ENCODE measurements around the gene NR3C2. TPM values are rescaled to one million over a fixed set of nuclear protein-coding genes. Genes with fewer than 3 reads are reported as not detected.

The NR3C2 gene
- total and polyA plus RNA-seq, 12 donors = 2.2 to 28.6 (median 23.3) TPM

- intact Hi-C loops (cut with DNase I) = no loop called here
- H3K27ac ChIP-seq = peak overlapping the region in 8 of 10 donors; percentile 28 to 78 (median 41)
- ATAC-seq (peak; percentile 49 to 77 (median 64)), DNase-seq (no peak)
- H3K4me3 ChIP-seq = peak overlapping the region in 6 of 10 donors; percentile 12 to 28 (median 21)
- H3K4me1 ChIP-seq = peaks cover 0 to 53% (median 27%) of the 10 kb centered on the region in 9 donors
- no peaks in the 10 kb centered on the region for H3K36me3 ChIP-seq
- H3K9me3 ChIP-seq = no peaks in the 10 kb centered on the region
- WGBS, 2 donors = 35 to 41% methylated on average over 6 of the region's 6 CpGs
- no peaks in the 10 kb centered on the region for H3K27me3 ChIP-seq
- no peak for TF ChIP-seq CTCF (IDR thresholded peaks at IDR 0.05)
Measured at GRCh38 chr4:148166132-148166591, 276.1 kb downstream of the NR3C2 start.

- intact Hi-C loops (cut with DNase I) = no loop called here
Measured at GRCh38 chr4:148164557-148164956, 277.7 kb downstream of the NR3C2 start.

GRCh38 chr4:148162991-148163390 is 279.2 kb downstream of the NR3C2 start:
- ATAC-seq = no peak
- no peaks in the 10 kb centered on the region for H3K27me3 ChIP-seq
- WGBS, 2 donors = 25 to 68% methylated on average over 1 of the region's 1 CpG
- H3K27ac ChIP-seq = no peak overlapping the region
- no peaks in the 10 kb centered on the region for H3K9me3 ChIP-seq
- intact Hi-C loops (cut with DNase I) = no loop called here
- no peak overlapping the region for H3K4me3 ChIP-seq
- peaks cover 0 to 53% (median 27%) of the 10 kb centered on the region in 9 donors for H3K4me1 ChIP-seq
- DNase-seq = no peak
- TF ChIP-seq CTCF (IDR thresholded peaks at IDR 0.05) = no peak
- H3K36me3 ChIP-seq = no peaks in the 10 kb centered on the region

More at GRCh38 chr4:148164557-148164956, 277.7 kb downstream of the NR3C2 start:
- H3K4me3 ChIP-seq = no peak overlapping the region
- H3K27ac ChIP-seq = peak overlapping the region in 1 of 10 donors; percentile 78
- DNase-seq = no peak
- H3K36me3 ChIP-seq = no peaks in the 10 kb centered on the region
- H3K4me1 ChIP-seq = peaks cover 0 to 53% (median 27%) of the 10 kb centered on the region in 9 donors
- H3K27me3 ChIP-seq = no peaks in the 10 kb centered on the region
- no peak for ATAC-seq
- no peaks in the 10 kb centered on the region for H3K9me3 ChIP-seq
- WGBS, 2 donors = 38 to 42% methylated on average over 2 of the region's 2 CpGs
- TF ChIP-seq CTCF (IDR thresholded peaks at IDR 0.05) = no peak

GRCh38 chr4:148162519-148162918 is 279.7 kb downstream of the NR3C2 start:
- ATAC-seq = peak in 4 of 8 donors; percentile 44 to 79 (median 52)
- no peak overlapping the region for H3K27ac ChIP-seq
- H3K4me1 ChIP-seq = peaks cover 0 to 53% (median 27%) of the 10 kb centered on the region in 9 donors
- no peak for DNase-seq
- H3K9me3 ChIP-seq = no peaks in the 10 kb centered on the region
- intact Hi-C loops (cut with DNase I) = no loop called here
- no peaks in the 10 kb centered on the region for H3K36me3 ChIP-seq
- no peak for TF ChIP-seq CTCF (IDR thresholded peaks at IDR 0.05)
- no peaks in the 10 kb centered on the region for H3K27me3 ChIP-seq
- H3K4me3 ChIP-seq = no peak overlapping the region
- WGBS, 2 donors = 52 to 74% methylated on average over 5 of the region's 5 CpGs

Measured in heart right ventricle (tissue), 16 donors.